ENCODE results near the gene MYO9B. TPM values are rescaled to one million over a fixed set of nuclear protein-coding genes. Genes with fewer than 3 reads are reported as not detected.

MYO9B gene
- total RNA-seq, 1 donor from 2014 or later: 15.5 TPM

GRCh38 chr19:17116996-17117702 is 41.6 kb downstream of the MYO9B start:
- FAIRE-seq: no peak
- Histone ChIP-seq H3K4me3 (ENCODE audit: low read depth, low read length) (no peak overlapping the region), H3K27me3 (ENCODE audit: control insufficient read depth, insufficient read depth, low read length) (no peaks in the 10 kb centered on the region), H3K36me3 (ENCODE audit: control insufficient read depth, insufficient read depth, low read length) (peaks cover 4% of the 10 kb centered on the region)
- no peak for DNase-seq (ENCODE audit: low read depth)
- TF ChIP-seq CTCF (IDR thresholded peaks at IDR 0.05; ENCODE audit: insufficient read depth, low read length, severe bottlenecking): no peak

GRCh38 chr19:17118957-17119356 is 43.4 kb downstream of the MYO9B start:
- FAIRE-seq (no peak), DNase-seq (ENCODE audit: low read depth) (no peak)
- TF ChIP-seq CTCF (IDR thresholded peaks at IDR 0.05; ENCODE audit: insufficient read depth, low read length, severe bottlenecking): no peak
- H3K36me3 ChIP-seq (ENCODE audit: control insufficient read depth, insufficient read depth, low read length): peaks cover 4% of the 10 kb centered on the region
- no peaks in the 10 kb centered on the region for H3K27me3 ChIP-seq (ENCODE audit: control insufficient read depth, insufficient read depth, low read length)
- H3K4me3 ChIP-seq (ENCODE audit: low read depth, low read length): no peak overlapping the region

GRCh38 chr19:17121736-17122293 is 46.2 kb downstream of the MYO9B start:
- Histone ChIP-seq H3K27me3 (ENCODE audit: control insufficient read depth, insufficient read depth, low read length) (no peaks in the 10 kb centered on the region), H3K36me3 (ENCODE audit: control insufficient read depth, insufficient read depth, low read length) (peaks cover 3% of the 10 kb centered on the region), H3K4me3 (ENCODE audit: low read depth, low read length) (no peak overlapping the region)
- TF ChIP-seq CTCF (IDR thresholded peaks at IDR 0.05; ENCODE audit: insufficient read depth, low read length, severe bottlenecking): no peak
- FAIRE-seq: no peak
- DNase-seq (ENCODE audit: low read depth): no peak

- DNase-seq (ENCODE audit: low read depth): no peak
- FAIRE-seq: no peak
- Histone ChIP-seq H3K36me3 (ENCODE audit: control insufficient read depth, insufficient read depth, low read length) (peaks cover 3% of the 10 kb centered on the region), H3K4me3 (ENCODE audit: low read depth, low read length) (no peak overlapping the region), H3K27me3 (ENCODE audit: control insufficient read depth, insufficient read depth, low read length) (no peaks in the 10 kb centered on the region)
- no peak for TF ChIP-seq CTCF (IDR thresholded peaks at IDR 0.05; ENCODE audit: insufficient read depth, low read length, severe bottlenecking)
Observed at GRCh38 chr19:17123041-17123440, 47.5 kb downstream of the MYO9B start.

- no peak for TF ChIP-seq CTCF (IDR thresholded peaks at IDR 0.05; ENCODE audit: insufficient read depth, low read length, severe bottlenecking)
Observed at GRCh38 chr19:17124025-17124424, 48.4 kb downstream of the MYO9B start.

More at GRCh38 chr19:17124025-17124424, 48.4 kb downstream of the MYO9B start:
- FAIRE-seq (no peak), DNase-seq (ENCODE audit: low read depth) (no peak)
- Histone ChIP-seq H3K27me3 (ENCODE audit: control insufficient read depth, insufficient read depth, low read length) (no peaks in the 10 kb centered on the region), H3K4me3 (ENCODE audit: low read depth, low read length) (no peak overlapping the region), H3K36me3 (ENCODE audit: control insufficient read depth, insufficient read depth, low read length) (peaks cover 3% of the 10 kb centered on the region)
